Activated CD4-positive, alpha-beta T cell treated with anti-CD3 and anti-CD28 coated beads for 24 hours (primary cell): ENCODE results near the gene MICA.

ENCODE experiments used
- DNase-seq, 2 donors: peaks; one replicate each; pipeline ENCODE4 v3.0.0-alpha.2; 2020; ENCODE audit warnings: low read depth in 2 of 2

The MICA gene

GRCh38 chr6:31460361-31461025 is 57.1 kb downstream of the MICA start:
- DNase-seq = no peak

GRCh38 chr6:31462026-31462963 is 58.9 kb downstream of the MICA start:
- no peak for DNase-seq

GRCh38 chr6:31462964-31463870 is 59.8 kb downstream of the MICA start:
- DNase-seq = peak; percentile 79 to 84

- DNase-seq = no peak
These were observed 61.1 kb downstream of the MICA start for GRCh38 chr6:31464252-31465184.
